Measurements from ENCODE around the gene ZBTB39.
"Not testable (repeated sequence)": the region's sequence is repeated elsewhere in the genome, so short reads cannot be mapped to it uniquely, and the experiment has no call there.

The ZBTB39 gene, protein sequence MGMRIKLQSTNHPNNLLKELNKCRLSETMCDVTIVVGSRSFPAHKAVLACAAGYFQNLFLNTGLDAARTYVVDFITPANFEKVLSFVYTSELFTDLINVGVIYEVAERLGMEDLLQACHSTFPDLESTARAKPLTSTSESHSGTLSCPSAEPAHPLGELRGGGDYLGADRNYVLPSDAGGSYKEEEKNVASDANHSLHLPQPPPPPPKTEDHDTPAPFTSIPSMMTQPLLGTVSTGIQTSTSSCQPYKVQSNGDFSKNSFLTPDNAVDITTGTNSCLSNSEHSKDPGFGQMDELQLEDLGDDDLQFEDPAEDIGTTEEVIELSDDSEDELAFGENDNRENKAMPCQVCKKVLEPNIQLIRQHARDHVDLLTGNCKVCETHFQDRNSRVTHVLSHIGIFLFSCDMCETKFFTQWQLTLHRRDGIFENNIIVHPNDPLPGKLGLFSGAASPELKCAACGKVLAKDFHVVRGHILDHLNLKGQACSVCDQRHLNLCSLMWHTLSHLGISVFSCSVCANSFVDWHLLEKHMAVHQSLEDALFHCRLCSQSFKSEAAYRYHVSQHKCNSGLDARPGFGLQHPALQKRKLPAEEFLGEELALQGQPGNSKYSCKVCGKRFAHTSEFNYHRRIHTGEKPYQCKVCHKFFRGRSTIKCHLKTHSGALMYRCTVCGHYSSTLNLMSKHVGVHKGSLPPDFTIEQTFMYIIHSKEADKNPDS

GRCh38 chr12:57005980-57006808 lies at the start of gene ZBTB39:
TSS of gene ZBTB39 (minus strand) at chr12:57006546. CDS start at chr12:57004917, 1,629 bp downstream.
- Histone ChIP-seq H3K4me3 (ENCODE audit: low read depth, low read length) (peak within 1 kb of the TSS; percentile 86), H3K9me3 (ENCODE audit: control insufficient read depth, insufficient read depth, low read depth, low read length) (no peaks in the 10 kb centered on the region), H3K27ac (ENCODE audit: low read depth, low read length) (peak within 1 kb of the TSS; percentile 82), H3K4me1 (ENCODE audit: control insufficient read depth, insufficient read depth, low read length) (peaks cover 29% of the 10 kb centered on the region), H3K27me3 (ENCODE audit: control insufficient read depth, insufficient read depth, low read length) (no peaks in the 10 kb centered on the region), H3K36me3 (ENCODE audit: control insufficient read depth, insufficient read depth, low read length) (peaks cover 36% of the 10 kb centered on the region), H3K9ac (ENCODE audit: low read length) (peak within 1 kb of the TSS; percentile 90)

- no peak overlapping the region for H3K4me3 ChIP-seq (ENCODE audit: low read depth, low read length)
- H3K9ac ChIP-seq (ENCODE audit: low read length), result no peak overlapping the region
- H3K9me3 ChIP-seq (ENCODE audit: control insufficient read depth, insufficient read depth, low read depth, low read length), result no peaks in the 10 kb centered on the region
- H3K27ac ChIP-seq (ENCODE audit: low read depth, low read length), result no peak overlapping the region
- no peaks in the 10 kb centered on the region for H3K4me1 ChIP-seq (ENCODE audit: control insufficient read depth, insufficient read depth, low read length)
- no peaks in the 10 kb centered on the region for H3K27me3 ChIP-seq (ENCODE audit: control insufficient read depth, insufficient read depth, low read length)
- peaks cover 53% of the 10 kb centered on the region for H3K36me3 ChIP-seq (ENCODE audit: control insufficient read depth, insufficient read depth, low read length)
Observed at GRCh38 chr12:57055824-57056223, 49.5 kb upstream of the ZBTB39 start.

DNA sequence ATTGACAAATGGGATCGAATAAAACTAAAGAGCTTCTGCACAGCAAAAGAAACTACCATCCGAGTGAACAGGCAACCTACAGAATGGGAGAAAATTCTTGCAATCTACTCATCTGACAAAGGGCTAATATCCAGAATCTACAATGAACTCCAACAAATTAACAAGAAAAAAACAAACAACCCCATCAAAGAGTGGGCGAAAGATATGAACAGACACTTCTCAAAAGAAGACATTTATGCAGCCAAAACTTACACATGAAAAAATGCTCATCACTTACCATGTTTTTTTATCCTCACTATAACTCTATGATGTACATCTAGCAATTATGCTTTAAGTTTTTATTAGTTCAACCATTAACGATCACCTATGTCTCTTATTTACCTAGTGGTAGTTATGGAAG lies 47.6 kb upstream of the ZBTB39 start:
- H3K9me3 ChIP-seq (ENCODE audit: control insufficient read depth, insufficient read depth, low read depth, low read length); H3K27ac ChIP-seq (ENCODE audit: low read depth, low read length); H3K4me3 ChIP-seq (ENCODE audit: low read depth, low read length); H3K9ac ChIP-seq (ENCODE audit: low read length); H3K4me1 ChIP-seq (ENCODE audit: control insufficient read depth, insufficient read depth, low read length); H3K27me3 ChIP-seq (ENCODE audit: control insufficient read depth, insufficient read depth, low read length): not testable (repeated sequence)
- peaks cover 34% of the 10 kb centered on the region for H3K36me3 ChIP-seq (ENCODE audit: control insufficient read depth, insufficient read depth, low read length)

DNA sequence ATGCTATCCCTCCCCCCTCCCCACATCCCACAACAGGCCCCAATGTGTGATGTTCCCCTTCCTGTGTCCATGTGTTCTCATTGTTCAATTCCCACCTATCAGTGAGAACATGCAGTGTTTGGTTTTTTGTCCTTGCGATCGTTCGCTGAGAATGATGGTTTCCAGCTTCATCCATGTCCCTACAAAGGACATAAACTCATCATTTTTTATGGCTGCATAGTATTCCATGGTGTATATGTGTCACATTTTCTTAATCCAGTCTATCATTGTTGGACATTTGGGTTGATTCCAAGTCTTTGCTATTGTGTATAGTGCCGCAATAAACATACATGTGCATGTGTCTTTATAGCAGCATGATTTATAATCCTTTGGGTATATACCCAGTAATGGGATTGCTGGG lies 46.8 kb upstream of the ZBTB39 start:
- H3K9ac ChIP-seq (ENCODE audit: low read length); H3K9me3 ChIP-seq (ENCODE audit: control insufficient read depth, insufficient read depth, low read depth, low read length); H3K27me3 ChIP-seq (ENCODE audit: control insufficient read depth, insufficient read depth, low read length); H3K27ac ChIP-seq (ENCODE audit: low read depth, low read length); H3K4me3 ChIP-seq (ENCODE audit: low read depth, low read length); H3K4me1 ChIP-seq (ENCODE audit: control insufficient read depth, insufficient read depth, low read length): not testable (repeated sequence)
- peaks cover 26% of the 10 kb centered on the region for H3K36me3 ChIP-seq (ENCODE audit: control insufficient read depth, insufficient read depth, low read length)

- no peak overlapping the region for H3K9ac ChIP-seq (ENCODE audit: low read length)
- H3K4me3 ChIP-seq (ENCODE audit: low read depth, low read length), result no peak overlapping the region
- no peaks in the 10 kb centered on the region for H3K4me1 ChIP-seq (ENCODE audit: control insufficient read depth, insufficient read depth, low read length)
- peaks cover 7% of the 10 kb centered on the region; the same call in 1 of the 2 replicates for H3K27me3 ChIP-seq (ENCODE audit: control insufficient read depth, insufficient read depth, low read length)
- peaks cover 7% of the 10 kb centered on the region; the same call in 1 of the 2 replicates for H3K36me3 ChIP-seq (ENCODE audit: control insufficient read depth, insufficient read depth, low read length)
- H3K27ac ChIP-seq (ENCODE audit: low read depth, low read length), result no peak overlapping the region
- H3K9me3 ChIP-seq (ENCODE audit: control insufficient read depth, insufficient read depth, low read depth, low read length), result no peaks in the 10 kb centered on the region
Observed at GRCh38 chr12:57051011-57051410, 44.7 kb upstream of the ZBTB39 start.

- Histone ChIP-seq H3K36me3 (ENCODE audit: control insufficient read depth, insufficient read depth, low read length) (no peaks in the 10 kb centered on the region), H3K9me3 (ENCODE audit: control insufficient read depth, insufficient read depth, low read depth, low read length) (no peaks in the 10 kb centered on the region), H3K27me3 (ENCODE audit: control insufficient read depth, insufficient read depth, low read length) (peaks cover 8% of the 10 kb centered on the region; the same call in 1 of the 2 replicates), H3K9ac (ENCODE audit: low read length) (no peak within 1 kb of the TSS), H3K27ac (ENCODE audit: low read depth, low read length) (no peak within 1 kb of the TSS), H3K4me1 (ENCODE audit: control insufficient read depth, insufficient read depth, low read length) (no peaks in the 10 kb centered on the region), H3K4me3 (ENCODE audit: low read depth, low read length) (no peak within 1 kb of the TSS)
Observed at GRCh38 chr12:57049890-57050289, 43.5 kb upstream of the ZBTB39 start, which contains the start of gene MYO1A. TSS of gene MYO1A (minus strand) at chr12:57050129. CDS start at chr12:57048323, 1,806 bp downstream.

GRCh38 chr12:57049119-57049446 lies 42.7 kb upstream of the ZBTB39 start:
- no peaks in the 10 kb centered on the region for H3K9me3 ChIP-seq (ENCODE audit: control insufficient read depth, insufficient read depth, low read depth, low read length)
- no peak overlapping the region for H3K4me3 ChIP-seq (ENCODE audit: low read depth, low read length)
- no peak overlapping the region for H3K27ac ChIP-seq (ENCODE audit: low read depth, low read length)
- H3K36me3 ChIP-seq (ENCODE audit: control insufficient read depth, insufficient read depth, low read length), result no peaks in the 10 kb centered on the region
- peaks cover 8% of the 10 kb centered on the region; the same call in 1 of the 2 replicates for H3K27me3 ChIP-seq (ENCODE audit: control insufficient read depth, insufficient read depth, low read length)
- no peak overlapping the region for H3K9ac ChIP-seq (ENCODE audit: low read length)
- no peaks in the 10 kb centered on the region for H3K4me1 ChIP-seq (ENCODE audit: control insufficient read depth, insufficient read depth, low read length)

GRCh38 chr12:57048423-57049118 lies 42.2 kb upstream of the ZBTB39 start:
- Histone ChIP-seq H3K4me1 (ENCODE audit: control insufficient read depth, insufficient read depth, low read length) (no peaks in the 10 kb centered on the region), H3K9ac (ENCODE audit: low read length) (no peak overlapping the region), H3K27me3 (ENCODE audit: control insufficient read depth, insufficient read depth, low read length) (peaks cover 8% of the 10 kb centered on the region; the same call in 1 of the 2 replicates), H3K36me3 (ENCODE audit: control insufficient read depth, insufficient read depth, low read length) (no peaks in the 10 kb centered on the region), H3K9me3 (ENCODE audit: control insufficient read depth, insufficient read depth, low read depth, low read length) (no peaks in the 10 kb centered on the region), H3K4me3 (ENCODE audit: low read depth, low read length) (no peak overlapping the region), H3K27ac (ENCODE audit: low read depth, low read length) (no peak overlapping the region)

DNA sequence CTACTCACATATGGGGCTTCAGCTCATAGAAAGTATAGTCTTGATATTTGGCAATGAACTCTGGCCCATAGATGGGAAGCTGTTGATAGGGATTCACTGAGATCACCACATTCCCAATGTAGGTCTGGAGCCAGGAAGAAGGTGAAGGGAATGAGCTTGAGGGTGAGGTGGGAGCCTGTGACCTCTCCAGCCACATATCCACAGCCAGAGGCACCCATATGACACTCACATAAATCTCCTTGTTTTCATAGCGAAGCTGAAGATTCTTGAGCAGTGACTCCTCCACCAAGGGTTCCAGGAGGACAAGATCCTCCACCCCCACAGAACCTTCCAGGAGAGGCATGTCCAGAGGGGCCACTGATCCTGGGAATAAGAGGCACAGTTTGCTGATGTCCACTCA lies 41.6 kb upstream of the ZBTB39 start:
- no peaks in the 10 kb centered on the region for H3K36me3 ChIP-seq (ENCODE audit: control insufficient read depth, insufficient read depth, low read length)
- H3K27ac ChIP-seq (ENCODE audit: low read depth, low read length), result no peak overlapping the region
- no peaks in the 10 kb centered on the region for H3K4me1 ChIP-seq (ENCODE audit: control insufficient read depth, insufficient read depth, low read length)
- no peak overlapping the region for H3K4me3 ChIP-seq (ENCODE audit: low read depth, low read length)
- H3K9me3 ChIP-seq (ENCODE audit: control insufficient read depth, insufficient read depth, low read depth, low read length), result no peaks in the 10 kb centered on the region
- H3K27me3 ChIP-seq (ENCODE audit: control insufficient read depth, insufficient read depth, low read length), result peaks cover 9% of the 10 kb centered on the region; the same call in 1 of the 2 replicates
- no peak overlapping the region for H3K9ac ChIP-seq (ENCODE audit: low read length)
